SJSA1 (cell line): ENCODE measurements around the gene NT5C3A. TPM values are rescaled to one million over a fixed set of nuclear protein-coding genes. Genes with fewer than 3 reads are reported as not detected.
A peak's percentile ranks its signal among the peaks of the same experiment; 100 is the strongest.

ENCODE experiments used
- DNase-seq, 2 experiments: peaks; one replicate each; pipeline ENCODE4 v3.0.0-alpha.2; 2015 to 2020; ENCODE audit warnings: low spot score in 2 of 2, low read depth in 1 of 2
- H3K27ac ChIP-seq: fragments of 250-450 bp; sonication (Bioruptor Pico); 2 replicates; pipeline ENCODE4 v1.5.1; 2020; ENCODE audit warnings: mild to moderate bottlenecking, moderate library complexity
- H3K27me3 ChIP-seq: fragments of 250-450 bp; sonication (Bioruptor Pico); replicated peaks from 2 replicates; pipeline ENCODE4 v1.5.1; 2020; ENCODE audit warnings: mild to moderate bottlenecking, moderate library complexity
- H3K36me3 ChIP-seq: fragments of 250-450 bp; sonication (Bioruptor Pico); 2 replicates; pipeline ENCODE4 v1.5.1; 2020; ENCODE audit warnings: mild to moderate bottlenecking
- H3K4me1 ChIP-seq: fragments of 250-450 bp; sonication (Bioruptor Pico); replicated peaks from 2 replicates; pipeline ENCODE4 v1.6.1; 2021; ENCODE audit warnings: mild to moderate bottlenecking
- H3K4me3 ChIP-seq: fragments of 250-450 bp; sonication (Bioruptor Pico); 2 replicates; pipeline ENCODE4 v1.5.1; 2020; ENCODE audit warnings: mild to moderate bottlenecking
- H3K9me3 ChIP-seq: fragments of 250-450 bp; sonication (Bioruptor Pico); replicated peaks from 2 replicates; pipeline ENCODE4 v1.5.1; 2020; ENCODE audit warnings: mild to moderate bottlenecking
- total RNA-seq: library from RNA; depleted of rRNA; stranded (reverse); fragments of >200 nt; shearing (Covaris generic); gene quantifications from 2 replicates; pipeline ENCODE4 v1.2.3, GENCODE V29; 2014

NT5C3A gene
- total RNA-seq, 1 experiment from 2014 or later, result 31.1 TPM

DNA sequence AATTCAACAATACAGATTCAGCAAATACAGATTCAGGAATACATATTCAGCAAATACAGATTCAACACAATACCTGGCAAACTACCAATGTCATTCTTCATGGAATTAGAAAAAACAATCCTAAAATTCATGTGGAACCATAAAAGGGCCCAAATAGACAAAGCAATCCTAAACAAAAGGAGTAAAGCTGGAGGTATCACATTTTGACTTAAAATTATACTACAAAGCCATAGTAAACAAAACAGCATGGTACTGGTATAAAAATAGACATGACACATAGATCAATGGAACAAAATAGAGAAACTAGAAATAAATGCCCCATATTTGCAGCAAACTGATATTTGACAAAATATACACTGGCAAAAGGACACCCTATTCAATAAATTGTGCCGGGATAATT, 3.4 kb upstream of the NT5C3A start:
- peaks cover 5% of the 10 kb centered on the region for H3K4me1 ChIP-seq
- peaks cover 5% of the 10 kb centered on the region for H3K36me3 ChIP-seq
- no peak overlapping the region for H3K27ac ChIP-seq
- no peak for DNase-seq
- H3K4me3 ChIP-seq, result no peak overlapping the region
- H3K9me3 ChIP-seq, result peaks cover 8% of the 10 kb centered on the region; the same call in 1 of the 2 replicates
- H3K27me3 ChIP-seq, result no peaks in the 10 kb centered on the region

DNA sequence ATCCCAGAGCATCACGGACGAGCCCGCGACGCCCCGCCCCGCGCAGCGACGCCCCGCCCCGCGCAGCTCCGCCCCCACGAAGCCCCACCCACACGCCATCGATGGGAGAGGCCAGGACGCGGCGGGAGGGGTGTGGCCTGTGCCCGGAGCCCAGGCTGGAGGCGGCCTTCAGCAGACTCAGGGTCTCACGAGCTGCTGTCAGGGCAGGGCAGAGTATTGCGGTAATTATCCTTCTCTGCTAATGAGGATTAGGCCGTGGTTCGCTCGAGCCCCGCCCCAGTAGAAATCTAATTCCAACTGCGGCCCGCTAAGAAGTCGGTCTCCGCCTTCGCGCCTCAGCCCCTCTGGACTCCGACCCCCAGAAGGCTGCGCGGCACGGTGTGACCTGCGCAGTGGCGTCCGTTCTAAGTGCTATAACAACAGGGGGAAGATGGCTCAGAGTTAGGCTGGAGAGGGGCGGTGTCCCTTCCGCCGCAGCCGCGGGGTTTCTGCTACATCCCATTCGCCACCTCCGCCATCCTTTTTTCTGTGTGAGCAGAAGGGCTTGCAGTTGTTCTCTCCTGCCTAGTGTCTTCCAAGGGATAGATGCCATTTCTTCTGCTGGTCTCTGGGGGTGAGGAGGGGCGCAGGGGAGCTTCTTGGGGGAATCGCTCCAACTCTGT, 337 bp upstream of the NT5C3A start:
- peak overlapping the region; percentile 91 for H3K4me3 ChIP-seq
- H3K9me3 ChIP-seq, result peaks cover 3% of the 10 kb centered on the region; the same call in 1 of the 2 replicates
- H3K27ac ChIP-seq, result peak overlapping the region; percentile 81
- peak; percentile 94 to 99 for DNase-seq
- no peaks in the 10 kb centered on the region for H3K27me3 ChIP-seq
- peaks cover 11% of the 10 kb centered on the region for H3K36me3 ChIP-seq
- peaks cover 5% of the 10 kb centered on the region for H3K4me1 ChIP-seq

DNA sequence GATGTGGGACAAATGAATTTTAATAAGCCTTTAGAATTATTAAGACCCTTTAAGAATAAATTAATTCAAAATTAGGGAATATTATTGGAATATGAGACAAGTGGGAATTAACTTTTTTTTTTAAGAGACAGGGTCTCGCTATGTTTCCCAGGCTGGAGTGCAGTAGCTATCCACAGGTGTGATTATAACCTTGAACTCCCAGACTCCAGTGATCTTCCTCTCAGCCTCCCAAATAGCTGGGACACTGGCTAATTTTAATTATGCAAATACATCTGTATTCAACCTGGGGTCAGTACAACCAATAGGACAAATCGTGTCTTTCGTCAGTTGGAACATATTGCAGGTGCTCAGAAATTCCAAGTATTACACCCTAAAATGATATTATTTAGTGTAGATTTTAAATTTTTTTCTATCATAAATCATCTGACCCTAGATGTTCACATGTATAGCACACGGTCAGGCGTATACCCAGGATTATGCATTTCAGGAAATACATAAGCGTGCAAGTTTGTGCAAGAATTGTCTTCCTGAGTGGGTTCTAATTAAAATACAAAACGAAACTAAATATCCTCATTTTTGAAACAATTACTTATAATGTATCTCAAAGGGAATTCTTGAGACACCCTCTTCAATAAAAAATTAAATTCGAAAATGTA, 1.2 kb downstream of the NT5C3A start:
- no peak for DNase-seq
- Histone ChIP-seq H3K36me3 (peaks cover 11% of the 10 kb centered on the region), H3K4me1 (peaks cover 5% of the 10 kb centered on the region), H3K9me3 (peaks cover 3% of the 10 kb centered on the region; the same call in 1 of the 2 replicates), H3K4me3 (peak overlapping the region; percentile 91), H3K27me3 (no peaks in the 10 kb centered on the region), H3K27ac (no peak overlapping the region)

DNA sequence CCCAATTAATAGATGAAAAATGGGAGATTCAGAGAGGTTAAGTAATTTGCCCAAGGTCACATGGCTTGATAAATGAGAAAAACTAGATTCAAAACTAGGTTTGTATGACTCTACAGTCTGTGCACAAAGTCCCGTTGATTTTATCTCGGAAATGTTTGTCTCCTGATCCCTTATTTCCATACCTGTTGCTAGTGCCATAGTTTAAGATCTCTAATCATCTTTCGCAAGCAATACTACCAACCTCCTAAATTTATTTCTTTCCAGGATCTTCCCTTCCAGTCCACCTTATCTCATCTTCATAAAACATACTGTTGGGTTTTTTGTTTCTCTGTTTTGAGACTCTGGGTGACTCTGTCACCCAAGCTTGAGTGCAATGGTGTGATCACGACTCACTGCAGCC, 2.9 kb downstream of the NT5C3A start:
- H3K27me3 ChIP-seq, result no peaks in the 10 kb centered on the region
- H3K36me3 ChIP-seq, result peaks cover 11% of the 10 kb centered on the region
- no peak for DNase-seq
- no peaks in the 10 kb centered on the region for H3K9me3 ChIP-seq
- peaks cover 14% of the 10 kb centered on the region for H3K4me1 ChIP-seq
- H3K27ac ChIP-seq, result no peak overlapping the region
- H3K4me3 ChIP-seq, result no peak overlapping the region

DNA sequence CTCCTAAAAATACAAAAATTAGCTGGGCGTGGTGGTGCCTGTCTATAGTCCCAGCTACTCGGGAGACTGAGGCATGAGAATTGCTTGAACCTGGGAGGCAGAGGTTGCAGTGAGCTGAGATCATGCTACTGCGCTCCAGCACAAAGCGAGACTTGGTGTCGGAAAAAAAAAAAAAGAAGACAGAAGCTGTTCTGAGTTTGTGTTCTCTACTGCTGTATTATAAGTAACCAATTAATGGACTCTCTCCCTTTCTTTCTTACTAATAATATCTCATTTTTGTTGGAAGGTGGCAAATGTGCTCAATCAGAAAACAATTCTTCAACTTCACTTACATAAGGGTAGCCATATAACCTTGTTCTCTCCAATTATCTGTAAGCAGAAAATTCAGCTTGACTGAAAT, 7.4 kb downstream of the NT5C3A start:
- no peak for DNase-seq
- no peaks in the 10 kb centered on the region for H3K9me3 ChIP-seq
- H3K4me1 ChIP-seq, result peaks cover 24% of the 10 kb centered on the region
- no peaks in the 10 kb centered on the region for H3K27me3 ChIP-seq
- H3K36me3 ChIP-seq, result peaks cover 10% of the 10 kb centered on the region
- no peak overlapping the region for H3K27ac ChIP-seq
- no peak overlapping the region for H3K4me3 ChIP-seq

DNA sequence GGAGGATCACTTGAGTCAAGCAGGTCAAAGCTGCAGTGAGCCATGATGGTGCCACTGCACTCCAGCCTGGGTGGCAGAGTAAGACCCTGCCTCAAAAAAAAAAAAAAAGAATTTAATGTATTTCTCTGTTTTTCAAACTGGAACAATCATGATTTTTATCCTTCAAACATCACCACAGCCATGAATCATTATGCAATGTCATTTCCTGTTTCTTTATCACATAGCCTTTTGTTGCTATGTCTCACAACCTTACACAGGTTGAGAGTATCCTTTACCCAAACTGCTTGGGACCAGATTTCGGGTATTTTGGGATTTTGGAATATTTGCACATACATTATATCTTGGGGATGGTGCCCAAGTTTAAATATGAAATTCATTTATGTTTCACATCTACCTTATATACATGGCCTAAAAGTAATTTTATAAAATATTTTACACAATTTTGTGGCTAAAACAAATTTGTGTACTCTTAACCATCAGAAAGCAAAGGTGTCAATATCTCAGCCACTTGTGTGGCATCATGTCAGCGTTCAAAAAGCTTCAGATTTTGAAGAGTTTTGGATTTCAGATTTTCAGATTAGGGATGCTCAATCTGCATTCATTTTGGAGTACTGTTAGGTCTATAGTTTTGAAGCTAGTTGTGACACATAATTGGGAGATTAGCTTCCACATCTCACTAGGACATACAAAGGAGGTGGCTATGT, 8.2 kb downstream of the NT5C3A start:
- Histone ChIP-seq H3K27me3 (no peaks in the 10 kb centered on the region), H3K36me3 (peaks cover 5% of the 10 kb centered on the region), H3K4me3 (no peak overlapping the region), H3K27ac (peak overlapping the region; percentile 9; the same call in 1 of the 2 replicates), H3K4me1 (peaks cover 24% of the 10 kb centered on the region), H3K9me3 (no peaks in the 10 kb centered on the region)
- DNase-seq, result no peak

DNA sequence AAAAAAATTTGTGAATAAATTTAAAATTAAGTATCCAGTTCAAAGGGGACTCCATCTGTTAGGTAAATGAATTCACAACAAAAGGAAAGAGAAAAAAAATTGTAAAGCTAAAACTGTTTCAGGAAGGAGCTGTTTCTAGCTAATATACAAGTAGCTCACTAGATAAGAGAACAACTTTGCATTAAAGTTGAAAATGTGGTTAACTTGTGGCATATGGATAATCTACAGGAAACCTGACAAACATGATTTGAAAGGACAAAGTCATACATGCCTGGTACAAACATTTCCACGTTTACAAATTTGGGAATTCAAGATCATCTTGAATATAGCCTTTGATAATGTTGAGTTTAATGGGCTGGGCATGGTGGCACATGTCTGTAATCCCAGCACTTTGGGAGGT, 8.9 kb downstream of the NT5C3A start:
- H3K36me3 ChIP-seq, result peaks cover 4% of the 10 kb centered on the region; the same call in 1 of the 2 replicates
- no peak overlapping the region for H3K27ac ChIP-seq
- DNase-seq, result no peak
- H3K9me3 ChIP-seq, result no peaks in the 10 kb centered on the region
- H3K4me1 ChIP-seq, result peaks cover 24% of the 10 kb centered on the region
- H3K4me3 ChIP-seq, result no peak overlapping the region
- no peaks in the 10 kb centered on the region for H3K27me3 ChIP-seq

DNA sequence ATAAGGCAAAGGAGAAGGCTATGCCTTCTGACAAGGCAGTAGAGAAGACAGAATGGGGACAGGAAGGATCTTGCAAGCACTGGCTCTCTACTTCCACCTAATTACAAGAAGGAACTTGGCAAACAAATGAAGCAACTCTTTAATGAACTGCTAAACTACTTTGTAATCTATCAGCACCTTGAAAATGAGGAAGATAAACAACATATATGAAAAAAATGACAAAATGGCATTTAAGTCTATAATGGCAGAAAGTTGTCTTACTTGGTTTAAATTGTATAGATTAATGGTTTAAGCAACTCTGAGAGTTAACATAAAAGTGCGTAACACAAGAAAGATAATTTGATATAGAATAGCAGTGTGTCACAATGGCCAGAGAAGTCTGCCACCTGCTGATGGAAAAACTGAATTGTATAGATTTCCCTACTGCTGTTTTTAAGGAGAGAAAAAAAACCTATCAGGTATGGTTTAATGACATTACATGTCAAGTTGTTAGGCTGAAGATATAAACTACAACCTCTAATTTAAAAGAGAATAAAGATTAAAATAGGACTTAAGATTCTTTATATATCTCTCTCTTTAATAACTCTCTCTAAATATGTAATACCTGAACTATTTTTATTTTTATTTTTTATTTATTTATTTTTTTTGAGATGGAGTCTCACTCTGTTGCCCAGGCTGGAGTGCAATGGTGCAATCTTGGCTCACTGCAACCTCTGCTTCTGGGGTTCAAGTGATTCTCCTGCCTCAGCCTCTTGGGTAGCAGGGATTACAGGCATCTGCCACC, 11.8 kb downstream of the NT5C3A start:
- no peaks in the 10 kb centered on the region for H3K9me3 ChIP-seq
- H3K4me3 ChIP-seq, result no peak overlapping the region
- no peaks in the 10 kb centered on the region for H3K27me3 ChIP-seq
- peaks cover 21% of the 10 kb centered on the region for H3K4me1 ChIP-seq
- peaks cover 4% of the 10 kb centered on the region; the same call in 1 of the 2 replicates for H3K36me3 ChIP-seq
- H3K27ac ChIP-seq, result no peak overlapping the region
- peak in 1 of 2 experiments; percentile 53 for DNase-seq

DNA sequence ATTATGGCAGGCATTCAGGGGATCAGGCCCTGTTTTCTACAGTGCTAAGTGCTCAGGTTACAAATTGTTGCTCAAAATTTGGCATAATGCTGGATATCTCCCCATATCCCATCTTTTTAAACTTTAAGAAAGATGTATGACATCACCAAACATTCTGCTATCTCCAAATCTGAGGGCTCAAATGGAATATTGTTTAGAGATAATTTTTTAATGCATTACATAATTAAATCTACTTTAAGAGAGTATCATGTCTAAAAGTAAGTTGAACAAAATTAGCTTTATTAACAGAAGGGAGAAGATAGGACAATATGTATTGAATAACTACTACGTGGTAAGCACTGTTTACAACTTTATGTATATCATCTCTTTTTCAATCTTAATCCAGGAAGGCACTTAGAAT, 13.9 kb downstream of the NT5C3A start:
- DNase-seq, result no peak
- H3K9me3 ChIP-seq, result no peaks in the 10 kb centered on the region
- peaks cover 6% of the 10 kb centered on the region for H3K4me1 ChIP-seq
- no peaks in the 10 kb centered on the region for H3K27me3 ChIP-seq
- H3K4me3 ChIP-seq, result no peak overlapping the region
- H3K36me3 ChIP-seq, result peaks cover 4% of the 10 kb centered on the region; the same call in 1 of the 2 replicates
- H3K27ac ChIP-seq, result no peak overlapping the region

DNA sequence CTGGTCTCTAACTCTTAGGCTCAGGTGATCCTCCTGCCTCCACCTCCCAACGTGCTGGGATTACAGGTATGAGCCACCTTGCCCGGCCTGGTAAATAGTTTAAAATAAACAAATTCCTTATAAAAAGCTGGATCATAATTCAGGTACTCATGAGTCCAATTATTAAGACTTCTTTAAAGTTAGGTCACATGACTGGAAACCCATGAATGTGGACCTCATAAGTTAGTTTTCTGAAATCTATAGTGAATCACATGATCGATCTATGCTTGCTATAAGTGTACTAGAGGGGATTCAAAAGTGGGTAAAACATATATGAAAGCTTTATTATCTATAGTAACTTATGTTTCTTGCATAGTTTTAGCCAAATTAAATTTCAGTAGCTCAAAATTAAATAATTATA, 14.3 kb downstream of the NT5C3A start:
- H3K27ac ChIP-seq, result no peak overlapping the region
- no peak for DNase-seq
- peaks cover 4% of the 10 kb centered on the region; the same call in 1 of the 2 replicates for H3K36me3 ChIP-seq
- no peaks in the 10 kb centered on the region for H3K27me3 ChIP-seq
- peaks cover 3% of the 10 kb centered on the region; the same call in 1 of the 2 replicates for H3K4me1 ChIP-seq
- no peak overlapping the region for H3K4me3 ChIP-seq
- no peaks in the 10 kb centered on the region for H3K9me3 ChIP-seq

DNA sequence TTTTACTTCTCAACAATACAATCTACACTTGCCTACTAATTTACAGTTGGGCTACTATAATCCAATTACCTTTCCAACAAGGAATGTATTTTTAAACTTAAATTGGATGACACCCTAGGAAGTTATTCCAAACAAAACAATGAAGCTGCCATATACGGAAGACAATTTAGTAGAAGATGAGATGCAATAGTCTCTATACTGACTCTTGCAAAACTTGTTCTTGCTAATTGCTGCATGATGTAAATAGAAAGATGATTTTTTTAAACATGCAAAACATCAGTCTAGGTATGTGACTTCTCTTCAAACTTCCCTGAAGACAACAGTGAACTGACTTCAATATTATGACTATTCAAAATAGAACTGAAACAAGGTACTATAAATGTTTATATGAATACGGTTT, 17.6 kb downstream of the NT5C3A start:
- no peak for DNase-seq
- H3K36me3 ChIP-seq, result no peaks in the 10 kb centered on the region
- no peaks in the 10 kb centered on the region for H3K27me3 ChIP-seq
- H3K9me3 ChIP-seq, result no peaks in the 10 kb centered on the region
- no peak overlapping the region for H3K4me3 ChIP-seq
- peaks cover 4% of the 10 kb centered on the region for H3K4me1 ChIP-seq
- H3K27ac ChIP-seq, result no peak overlapping the region

DNA sequence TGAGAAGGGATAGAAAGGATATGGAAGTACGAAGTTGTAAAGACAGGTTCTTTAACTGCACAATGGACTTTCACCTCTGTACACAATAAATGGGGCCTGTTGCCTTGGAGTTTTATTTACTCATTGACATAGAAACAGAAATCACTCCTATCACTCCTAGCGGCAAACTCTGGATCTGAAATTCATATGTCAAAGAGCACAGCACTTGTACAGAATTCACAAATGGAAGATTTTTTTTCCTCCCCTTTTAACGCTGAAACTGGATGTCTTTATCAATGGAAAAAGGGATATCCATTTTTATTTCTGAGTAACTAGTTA, 18.2 kb downstream of the NT5C3A start:
- no peak for DNase-seq
- Histone ChIP-seq H3K27me3 (no peaks in the 10 kb centered on the region), H3K27ac (no peak overlapping the region), H3K36me3 (no peaks in the 10 kb centered on the region), H3K4me3 (no peak overlapping the region), H3K4me1 (peaks cover 4% of the 10 kb centered on the region), H3K9me3 (no peaks in the 10 kb centered on the region)

DNA sequence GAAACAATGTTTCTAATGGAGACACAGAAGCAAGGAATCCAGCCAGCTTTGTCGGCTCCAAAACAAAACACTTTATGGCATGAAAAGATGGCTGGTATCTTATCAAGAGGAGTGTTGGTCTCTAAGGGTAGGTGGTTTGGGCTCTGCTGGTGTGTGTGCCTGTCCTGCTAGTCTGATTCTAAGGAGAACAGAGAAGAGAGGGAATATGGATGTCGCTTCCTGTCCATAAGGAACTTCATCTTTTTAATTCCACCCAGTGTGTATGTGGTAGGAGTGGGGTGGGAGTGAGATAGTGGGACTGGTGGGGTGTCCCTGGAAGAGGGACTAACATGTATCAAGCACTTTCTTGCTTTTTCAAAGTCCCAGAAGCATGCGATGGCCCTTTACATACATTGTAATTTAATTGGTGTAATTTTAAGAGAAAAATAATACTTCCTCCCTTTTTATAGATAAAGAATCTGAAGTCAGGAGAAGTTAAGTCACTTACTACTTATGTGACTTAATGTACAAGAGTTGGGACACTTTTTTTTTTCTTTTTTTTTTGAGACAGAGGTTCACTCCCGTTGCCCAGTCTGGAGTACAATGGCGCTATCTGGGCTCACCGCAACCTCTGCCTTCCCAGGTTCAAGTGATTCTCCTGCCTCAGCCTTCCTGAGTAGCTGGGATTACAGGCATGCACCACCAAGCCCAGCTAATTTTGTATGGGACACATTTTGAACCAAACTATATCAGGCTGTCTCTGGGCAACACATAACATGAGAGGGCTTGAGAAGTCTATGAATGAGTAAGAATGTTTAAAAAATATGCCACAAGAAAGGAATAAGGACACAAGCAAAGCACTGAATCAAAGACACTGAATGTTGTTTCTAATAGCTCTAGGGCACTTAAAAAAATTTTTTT, 18.8 kb downstream of the NT5C3A start:
- Histone ChIP-seq H3K9me3 (no peaks in the 10 kb centered on the region), H3K27ac (no peak overlapping the region), H3K4me1 (peaks cover 9% of the 10 kb centered on the region), H3K27me3 (no peaks in the 10 kb centered on the region), H3K36me3 (no peaks in the 10 kb centered on the region), H3K4me3 (no peak overlapping the region)
- no peak for DNase-seq
